ENCODE data around the gene SMIM13. TPM values are rescaled to one million over a fixed set of nuclear protein-coding genes. Genes with fewer than 3 reads are reported as not detected.

SMIM13 gene
- total RNA-seq, 2 experiments from 2014 or later = 7.2 to 9.5 TPM

DNA sequence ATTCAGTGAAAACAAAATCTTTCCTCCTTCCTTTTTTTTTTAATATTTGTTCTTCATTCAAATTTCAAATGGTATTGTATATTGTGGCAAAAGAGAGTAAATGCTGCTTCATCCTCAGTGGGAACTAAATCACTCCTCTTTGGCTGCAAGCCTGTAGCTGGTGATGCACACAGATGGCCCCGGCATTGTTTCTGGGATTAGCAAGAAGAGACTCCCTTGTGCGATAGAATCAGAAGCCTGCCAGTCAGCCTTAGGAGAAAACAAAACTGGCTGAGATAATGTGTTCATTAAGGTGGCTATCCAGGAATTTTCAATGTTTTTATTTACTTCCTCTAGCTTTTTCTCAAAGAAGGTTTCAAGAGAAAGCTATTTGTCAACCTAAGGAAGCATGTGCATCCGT, 28.8 kb upstream of the SMIM13 start:
- Mint-ChIP-seq H3K27ac (no peak overlapping the region), H3K4me1 (ENCODE audit: low read depth) (no peaks in the 10 kb centered on the region), H3K36me3 (no peaks in the 10 kb centered on the region), H3K9me3 (no peaks in the 10 kb centered on the region), H3K4me3 (no peak overlapping the region), H3K27me3 (peaks cover 6% of the 10 kb centered on the region)
- CTCF ChIA-PET = interaction anchor here (0.7 to 3.2 kb wide), 3 partner anchors 110 to 586 kb away, joined by 3 to 14 read pairs (median 6); no protein-coding TSS in a partner anchor
- intact Hi-C loops (cut with micrococcal nuclease) = no loop called here
- no peak for DNase-seq
- POLR2A ChIA-PET = no interaction called here

DNA sequence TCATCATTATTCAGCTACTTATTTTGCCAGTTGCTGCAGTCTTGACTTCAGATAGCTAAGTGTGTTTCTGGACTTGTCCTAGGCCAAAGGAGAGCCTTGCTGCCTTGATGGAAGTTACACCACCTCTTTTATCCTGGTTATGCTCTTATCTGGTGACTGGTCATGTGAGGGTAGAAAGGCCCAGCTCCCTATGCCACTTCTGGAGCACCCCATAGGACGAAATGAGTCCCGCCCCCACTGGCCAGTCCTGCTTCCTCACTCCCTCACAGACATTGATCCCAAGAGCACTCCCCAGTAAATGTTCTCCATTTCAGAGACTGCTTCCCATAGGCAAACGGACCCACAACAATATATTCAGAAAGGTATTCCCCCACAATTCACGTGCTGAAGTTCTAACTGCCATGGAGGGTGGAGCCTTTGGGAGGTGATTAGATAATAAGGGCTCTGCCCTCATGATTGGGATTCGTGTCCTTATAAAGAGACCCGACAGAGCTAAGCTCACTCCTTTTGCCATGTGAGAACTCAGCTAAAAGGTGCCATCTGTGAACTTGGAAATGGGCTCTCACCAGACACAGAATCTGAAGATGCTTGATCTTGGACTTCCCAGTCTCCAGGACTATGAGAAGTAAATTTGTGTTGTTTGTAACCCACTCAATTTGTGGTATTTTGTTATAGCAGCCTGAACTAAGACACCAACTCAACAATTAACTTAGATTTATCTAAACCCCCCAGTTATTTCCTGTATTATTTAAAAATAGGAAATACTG, 28.0 kb upstream of the SMIM13 start:
- Mint-ChIP-seq H3K36me3 (no peaks in the 10 kb centered on the region), H3K27ac (no peak overlapping the region), H3K4me1 (ENCODE audit: low read depth) (no peaks in the 10 kb centered on the region), H3K9me3 (no peaks in the 10 kb centered on the region), H3K4me3 (no peak overlapping the region), H3K27me3 (peaks cover 6% of the 10 kb centered on the region)
- intact Hi-C loops (cut with micrococcal nuclease) = no loop called here
- DNase-seq = no peak
- POLR2A ChIA-PET = no interaction called here
- CTCF ChIA-PET = interaction anchor here (1.6 to 3.2 kb wide), 2 partner anchors 111 to 587 kb away, joined by 6 to 14 read pairs; no protein-coding TSS in a partner anchor

DNA sequence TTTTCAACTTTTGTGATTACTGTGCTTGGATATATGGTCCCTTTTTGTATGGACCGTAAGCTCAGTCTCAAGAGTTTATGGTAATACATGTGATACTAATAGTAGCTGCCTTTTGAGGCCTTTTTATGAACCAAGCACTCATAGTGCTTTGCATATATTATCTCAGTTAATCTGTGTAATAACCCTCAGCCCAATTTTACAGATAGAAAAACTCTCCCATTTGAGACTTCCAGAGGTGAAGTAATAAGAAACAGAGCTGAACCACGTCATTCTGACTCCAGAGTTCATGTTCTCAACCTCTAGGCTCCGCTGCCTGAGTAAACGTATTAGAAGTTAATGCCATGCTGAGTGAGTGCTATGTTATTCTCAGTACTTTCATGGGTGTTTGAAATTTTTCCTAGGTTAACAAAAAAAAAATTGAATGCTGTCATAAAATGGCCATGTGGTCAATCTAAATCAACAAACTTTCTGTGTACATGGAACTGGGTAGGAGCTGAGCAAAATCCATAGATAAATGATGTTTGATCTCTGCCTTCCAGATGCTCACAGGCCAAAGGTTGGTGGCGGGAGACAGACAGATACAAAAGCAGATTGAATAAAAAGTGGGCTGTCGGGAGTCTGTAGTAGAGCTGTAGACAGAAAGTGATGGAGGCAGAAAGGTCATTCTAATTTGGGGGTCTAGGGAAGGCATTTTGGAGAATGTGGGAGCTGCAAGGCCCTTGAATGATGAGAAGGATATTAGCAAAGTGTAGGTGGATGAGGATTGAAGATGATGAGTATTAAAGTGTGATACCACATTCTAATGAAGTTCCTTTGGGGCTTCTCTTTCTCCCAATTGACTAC, 26.9 kb upstream of the SMIM13 start:
- H3K4me3 Mint-ChIP-seq = no peak overlapping the region
- ChIA-PET POLR2A (no interaction called here), CTCF (interaction anchor here (0.7 to 3.2 kb wide), 5 partner anchors 10 to 588 kb away, joined by 3 to 14 read pairs (median 4); no protein-coding TSS in a partner anchor)
- no peaks in the 10 kb centered on the region for H3K36me3 Mint-ChIP-seq
- no peak for DNase-seq
- H3K27me3 Mint-ChIP-seq = peaks cover 1% of the 10 kb centered on the region
- H3K4me1 Mint-ChIP-seq (ENCODE audit: low read depth) = no peaks in the 10 kb centered on the region
- H3K27ac Mint-ChIP-seq = no peak overlapping the region
- H3K9me3 Mint-ChIP-seq = no peaks in the 10 kb centered on the region
- intact Hi-C loops (cut with micrococcal nuclease) = no loop called here

DNA sequence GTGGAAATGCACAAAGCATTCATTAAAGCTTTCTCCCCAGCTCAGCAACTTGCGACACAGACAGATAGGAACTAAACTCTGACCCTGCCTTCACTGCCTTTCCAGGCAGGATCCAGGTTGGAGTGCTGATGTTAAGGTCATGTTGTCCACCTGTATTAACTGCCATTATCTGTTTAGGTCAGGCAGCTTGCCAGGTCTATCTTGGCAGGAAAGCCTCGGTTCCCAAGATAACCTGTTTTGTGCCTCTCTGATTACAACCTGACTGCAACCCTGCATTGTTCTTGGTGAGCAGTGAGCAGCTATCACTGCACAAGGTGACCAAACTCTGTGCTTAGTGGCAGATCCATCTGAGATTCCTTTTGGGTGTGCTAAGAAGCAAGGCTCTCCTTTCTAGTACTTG, 26.3 kb upstream of the SMIM13 start:
- Mint-ChIP-seq H3K4me1 (ENCODE audit: low read depth) (no peaks in the 10 kb centered on the region), H3K27ac (no peak overlapping the region), H3K4me3 (no peak overlapping the region), H3K27me3 (peaks cover 3% of the 10 kb centered on the region), H3K36me3 (no peaks in the 10 kb centered on the region), H3K9me3 (no peaks in the 10 kb centered on the region)
- intact Hi-C loops (cut with micrococcal nuclease) = no loop called here
- CTCF ChIA-PET = interaction anchor here (0.7 to 3.2 kb wide), 5 partner anchors 11 to 589 kb away, joined by 3 to 14 read pairs (median 4); no protein-coding TSS in a partner anchor
- POLR2A ChIA-PET = no interaction called here
- no peak for DNase-seq

DNA sequence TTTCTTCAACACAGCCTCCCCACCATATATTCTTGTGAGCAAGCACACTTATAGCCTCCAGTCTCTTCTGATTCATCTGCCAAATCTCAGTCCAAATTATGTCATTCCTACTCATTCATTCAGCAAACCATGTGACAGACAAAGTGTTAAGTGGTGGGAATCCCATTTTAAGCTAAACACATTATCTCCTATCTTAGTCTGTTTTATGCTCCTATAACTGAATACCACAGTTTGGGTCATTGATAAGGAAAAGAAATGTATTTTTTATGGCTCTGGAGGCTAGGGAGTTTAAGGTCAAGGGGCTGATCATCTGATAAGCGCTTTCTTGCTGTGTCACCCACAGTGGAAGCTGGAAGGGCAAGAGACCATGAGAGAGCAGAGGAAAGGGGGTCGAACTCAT, 23.9 kb upstream of the SMIM13 start:
- intact Hi-C loops (cut with micrococcal nuclease) = loop anchor here (1.0 to 2.0 kb wide), 2 partner anchors 115 to 591 kb away; no protein-coding TSS in a partner anchor
- Mint-ChIP-seq H3K27ac (no peak overlapping the region), H3K27me3 (peaks cover 3% of the 10 kb centered on the region), H3K4me1 (ENCODE audit: low read depth) (no peaks in the 10 kb centered on the region), H3K4me3 (no peak overlapping the region), H3K9me3 (no peaks in the 10 kb centered on the region), H3K36me3 (no peaks in the 10 kb centered on the region)
- POLR2A ChIA-PET = no interaction called here
- CTCF ChIA-PET = interaction anchor here (0.9 to 3.2 kb wide), 14 partner anchors 14 to 591 kb away, joined by 3 to 25 read pairs (median 6); partner anchors contain the start of gene SMIM13
- DNase-seq = no peak

DNA sequence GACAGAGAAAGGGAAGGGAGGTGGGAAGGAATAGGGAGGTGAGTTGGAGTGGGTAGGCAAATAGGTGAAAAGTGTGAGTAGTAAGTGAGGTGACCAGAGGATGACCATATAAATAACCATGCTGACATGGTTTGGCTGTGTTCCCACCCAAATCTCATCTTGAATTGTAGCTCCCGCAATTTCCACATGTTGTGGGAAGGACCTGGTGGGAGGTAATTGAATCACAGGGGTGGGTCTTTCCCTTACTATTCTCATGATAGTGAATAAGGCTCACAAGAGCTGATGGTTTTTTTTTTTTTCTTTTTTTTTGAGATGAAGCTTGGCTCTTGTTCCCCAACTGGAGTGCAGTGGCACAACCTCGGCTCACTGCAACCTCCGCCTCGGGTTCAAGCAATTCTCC, 21.5 kb upstream of the SMIM13 start:
- intact Hi-C loops (cut with micrococcal nuclease) = no loop called here
- CTCF ChIA-PET = interaction anchor here (1.0 to 3.2 kb wide), 2 partner anchors 117 to 121 kb away, joined by 3 to 22 read pairs; no protein-coding TSS in a partner anchor
- no peak overlapping the region for H3K27ac Mint-ChIP-seq

DNA sequence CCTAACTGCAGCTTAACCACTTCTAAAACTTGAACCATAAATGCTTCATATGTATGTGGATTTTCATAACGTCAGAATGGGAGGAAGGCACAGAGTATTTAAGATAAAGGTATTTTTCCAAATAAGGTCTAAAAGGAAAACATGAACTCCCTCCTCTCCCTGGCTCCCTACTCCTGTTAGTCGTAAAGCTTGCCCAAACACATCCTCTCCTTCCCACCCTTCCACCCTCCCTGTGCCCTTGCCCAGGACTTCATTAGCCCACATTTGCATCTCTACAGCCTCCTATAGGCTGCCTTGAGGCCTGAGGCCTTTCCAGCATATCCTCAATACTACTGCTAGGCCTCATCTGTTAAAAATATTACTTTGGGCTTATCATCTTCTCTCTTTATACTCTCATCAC, 17.1 kb upstream of the SMIM13 start:
- H3K36me3 Mint-ChIP-seq = no peaks in the 10 kb centered on the region
- DNase-seq = no peak
- ChIA-PET POLR2A (no interaction called here), CTCF (interaction anchor here (0.7 to 1.7 kb wide), 3 partner anchors 8 to 419 kb away, joined by 3 to 4 read pairs (median 3); no protein-coding TSS in a partner anchor)
- H3K27ac Mint-ChIP-seq = no peak overlapping the region
- H3K9me3 Mint-ChIP-seq = no peaks in the 10 kb centered on the region
- no peak overlapping the region for H3K4me3 Mint-ChIP-seq
- H3K27me3 Mint-ChIP-seq = peaks cover 3% of the 10 kb centered on the region
- intact Hi-C loops (cut with micrococcal nuclease) = no loop called here
- H3K4me1 Mint-ChIP-seq (ENCODE audit: low read depth) = no peaks in the 10 kb centered on the region

More for the DNA sequence above, 21.5 kb upstream of the SMIM13 start:
- H3K9me3 Mint-ChIP-seq = no peaks in the 10 kb centered on the region
- no peak overlapping the region for H3K4me3 Mint-ChIP-seq
- no peaks in the 10 kb centered on the region for H3K4me1 Mint-ChIP-seq (ENCODE audit: low read depth)
- H3K27me3 Mint-ChIP-seq = peaks cover 3% of the 10 kb centered on the region
- no peaks in the 10 kb centered on the region for H3K36me3 Mint-ChIP-seq
- no peak for DNase-seq
- POLR2A ChIA-PET = no interaction called here

DNA sequence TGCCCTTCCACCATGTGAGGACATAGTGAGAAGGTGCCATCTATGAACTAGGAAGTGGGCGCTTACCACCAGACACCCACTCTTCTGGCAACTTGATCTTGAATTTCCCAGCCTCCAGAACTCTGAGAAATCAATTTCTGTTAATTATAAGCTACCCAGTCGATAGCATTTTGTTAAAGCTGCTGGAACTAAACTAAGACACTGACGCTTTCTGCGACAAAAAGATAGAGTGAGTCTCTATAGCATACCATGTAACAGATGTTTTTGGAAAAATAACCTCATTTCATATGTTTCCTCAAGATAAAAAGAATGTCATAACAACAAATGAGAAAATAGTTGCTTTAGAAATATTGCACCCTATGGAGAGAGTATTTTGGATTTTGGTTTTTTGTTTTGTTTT, 15.4 kb upstream of the SMIM13 start:
- no peaks in the 10 kb centered on the region for H3K36me3 Mint-ChIP-seq
- ChIA-PET CTCF (interaction anchor here (1.7 kb wide), 1 partner anchor 418 kb away, joined by 4 read pairs; no protein-coding TSS in a partner anchor), POLR2A (no interaction called here)

DNA sequence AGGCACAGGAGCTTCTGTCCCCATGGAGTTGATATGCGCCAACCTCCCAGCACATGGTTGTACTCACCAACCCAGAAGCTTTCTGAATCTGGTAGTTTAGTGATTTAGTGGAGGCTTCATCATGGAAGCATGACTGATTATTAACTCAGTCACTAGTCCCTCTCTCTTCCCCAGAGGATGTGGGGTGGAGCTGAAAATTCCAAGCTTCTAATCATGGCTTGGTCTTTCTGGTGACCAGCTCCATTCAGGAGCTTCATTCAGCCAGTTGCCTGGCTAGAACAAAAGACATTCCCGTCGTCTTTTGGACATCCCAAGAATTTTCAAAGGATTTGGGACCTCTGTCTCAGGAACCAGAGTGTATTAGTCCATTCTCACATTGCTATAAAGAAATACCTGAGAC, 13.3 kb upstream of the SMIM13 start:
- CTCF ChIA-PET = interaction anchor here (1.3 kb wide), 1 partner anchor 11 kb away, joined by 4 read pairs; no protein-coding TSS in a partner anchor
- Mint-ChIP-seq H3K9me3 (no peaks in the 10 kb centered on the region), H3K4me1 (ENCODE audit: low read depth) (no peaks in the 10 kb centered on the region), H3K27ac (no peak overlapping the region), H3K27me3 (peaks cover 5% of the 10 kb centered on the region), H3K36me3 (no peaks in the 10 kb centered on the region), H3K4me3 (no peak overlapping the region)
- intact Hi-C loops (cut with micrococcal nuclease) = no loop called here
- POLR2A ChIA-PET = no interaction called here
- no peak for DNase-seq

More for the DNA sequence above, 15.4 kb upstream of the SMIM13 start:
- Mint-ChIP-seq H3K4me3 (no peak overlapping the region), H3K4me1 (ENCODE audit: low read depth) (no peaks in the 10 kb centered on the region), H3K27ac (no peak overlapping the region), H3K9me3 (no peaks in the 10 kb centered on the region), H3K27me3 (no peaks in the 10 kb centered on the region)
- no peak for DNase-seq
- intact Hi-C loops (cut with micrococcal nuclease) = no loop called here

DNA sequence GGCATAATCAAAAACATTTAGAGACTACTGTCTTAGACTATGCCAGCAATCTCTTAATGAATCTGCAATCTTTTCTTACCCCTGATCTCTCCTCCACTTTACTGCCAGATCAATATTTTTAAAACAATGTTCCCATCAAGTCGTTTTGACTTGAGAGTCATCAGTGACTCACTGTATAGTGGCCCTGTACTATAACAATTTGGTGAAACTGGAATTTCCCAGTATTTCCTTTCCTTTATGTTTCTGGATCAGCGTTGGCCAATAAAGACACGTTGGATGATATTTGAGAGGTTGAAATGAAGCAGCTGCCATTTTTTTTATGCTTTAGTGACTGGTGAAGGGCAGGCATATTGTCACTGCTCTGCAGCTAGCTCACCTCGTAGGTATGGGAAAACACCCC, 10.1 kb upstream of the SMIM13 start:
- Mint-ChIP-seq H3K4me1 (ENCODE audit: low read depth) (no peaks in the 10 kb centered on the region), H3K9me3 (no peaks in the 10 kb centered on the region), H3K36me3 (no peaks in the 10 kb centered on the region), H3K4me3 (no peak overlapping the region), H3K27ac (no peak overlapping the region), H3K27me3 (peaks cover 7% of the 10 kb centered on the region)
- intact Hi-C loops (cut with micrococcal nuclease) = no loop called here
- ChIA-PET POLR2A (no interaction called here), CTCF (interaction anchor here (1.5 to 2.0 kb wide), 2 partner anchors 8 to 14 kb away, joined by 4 read pairs; no protein-coding TSS in a partner anchor)
- DNase-seq = no peak

DNA sequence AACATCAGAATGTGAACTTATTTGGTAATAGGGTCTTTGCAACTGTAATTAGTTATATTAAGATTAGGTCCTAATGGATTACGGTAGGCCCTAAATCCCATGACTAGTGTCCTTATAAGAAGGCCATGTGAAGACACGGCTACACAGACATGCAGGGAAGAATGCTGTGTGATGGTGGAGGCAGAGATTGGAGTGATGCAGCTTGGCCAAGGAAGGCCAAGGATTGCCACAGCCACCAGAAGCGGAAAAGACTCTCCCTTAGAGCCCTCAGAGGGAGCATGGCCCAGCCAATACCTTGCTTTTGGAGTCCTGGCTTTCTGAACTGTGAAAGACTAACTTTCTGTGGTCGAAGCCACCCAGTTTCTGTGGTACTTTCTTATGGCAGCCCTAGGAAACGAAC, 9.7 kb upstream of the SMIM13 start:
- no peaks in the 10 kb centered on the region for H3K9me3 Mint-ChIP-seq
- CTCF ChIA-PET = interaction anchor here (2.0 kb wide), 1 partner anchor 15 kb away, joined by 4 read pairs; no protein-coding TSS in a partner anchor
- POLR2A ChIA-PET = no interaction called here
- no peak overlapping the region for H3K27ac Mint-ChIP-seq
- H3K4me1 Mint-ChIP-seq (ENCODE audit: low read depth) = no peaks in the 10 kb centered on the region
- no peak for DNase-seq
- H3K27me3 Mint-ChIP-seq = peaks cover 7% of the 10 kb centered on the region
- no peak overlapping the region for H3K4me3 Mint-ChIP-seq
- intact Hi-C loops (cut with micrococcal nuclease) = no loop called here
- H3K36me3 Mint-ChIP-seq = no peaks in the 10 kb centered on the region
